ENCODE measurements around the gene MAP4K3.

Gene MAP4K3

DNA sequence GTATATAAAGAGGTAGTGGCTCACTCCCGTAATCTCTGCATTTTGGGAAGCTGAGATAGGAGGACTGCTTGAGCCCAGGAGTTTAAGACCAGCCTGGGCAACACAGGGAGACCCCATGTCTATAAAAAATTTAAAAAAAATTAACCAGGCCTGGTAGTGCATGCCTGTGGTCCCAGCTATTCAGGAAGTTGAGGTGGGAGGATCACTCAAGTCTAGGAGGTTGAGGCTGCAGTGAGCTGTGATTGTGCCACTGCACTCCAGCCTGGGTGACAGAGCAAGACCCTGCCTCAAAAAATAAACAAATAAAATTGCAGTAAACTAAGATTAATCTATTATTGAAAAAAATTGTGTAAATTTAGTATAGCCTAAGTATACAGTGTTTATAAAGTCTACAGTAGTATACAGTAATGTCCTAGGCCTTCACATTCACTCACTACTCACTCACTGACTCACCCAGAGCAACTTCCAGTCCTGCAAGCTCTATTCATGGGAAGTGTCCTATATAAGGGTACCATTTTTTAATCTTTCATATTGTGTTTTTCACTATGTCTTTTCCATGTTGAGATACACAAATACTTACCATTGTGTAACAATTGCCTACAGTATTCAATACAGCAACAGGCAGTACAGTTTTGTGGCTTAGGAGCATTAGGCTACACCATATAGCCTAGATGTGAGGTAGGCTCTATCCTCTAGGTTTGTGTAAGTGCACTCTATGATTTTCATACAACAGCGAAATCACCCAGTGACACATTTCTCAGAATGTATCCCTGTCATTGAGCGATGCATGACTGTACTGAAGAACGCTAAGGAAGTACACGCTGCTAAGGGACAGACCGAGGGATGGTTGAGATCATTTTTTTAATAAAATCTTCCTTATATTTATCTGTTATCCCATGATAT lies 10.4 kb upstream of the MAP4K3 start:
- no peak overlapping the region for H3K4me3 ChIP-seq (ENCODE audit: low read depth, low read length)
- TF ChIP-seq, protein P1, sequence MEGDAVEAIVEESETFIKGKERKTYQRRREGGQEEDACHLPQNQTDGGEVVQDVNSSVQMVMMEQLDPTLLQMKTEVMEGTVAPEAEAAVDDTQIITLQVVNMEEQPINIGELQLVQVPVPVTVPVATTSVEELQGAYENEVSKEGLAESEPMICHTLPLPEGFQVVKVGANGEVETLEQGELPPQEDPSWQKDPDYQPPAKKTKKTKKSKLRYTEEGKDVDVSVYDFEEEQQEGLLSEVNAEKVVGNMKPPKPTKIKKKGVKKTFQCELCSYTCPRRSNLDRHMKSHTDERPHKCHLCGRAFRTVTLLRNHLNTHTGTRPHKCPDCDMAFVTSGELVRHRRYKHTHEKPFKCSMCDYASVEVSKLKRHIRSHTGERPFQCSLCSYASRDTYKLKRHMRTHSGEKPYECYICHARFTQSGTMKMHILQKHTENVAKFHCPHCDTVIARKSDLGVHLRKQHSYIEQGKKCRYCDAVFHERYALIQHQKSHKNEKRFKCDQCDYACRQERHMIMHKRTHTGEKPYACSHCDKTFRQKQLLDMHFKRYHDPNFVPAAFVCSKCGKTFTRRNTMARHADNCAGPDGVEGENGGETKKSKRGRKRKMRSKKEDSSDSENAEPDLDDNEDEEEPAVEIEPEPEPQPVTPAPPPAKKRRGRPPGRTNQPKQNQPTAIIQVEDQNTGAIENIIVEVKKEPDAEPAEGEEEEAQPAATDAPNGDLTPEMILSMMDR (conservative IDR thresholded peaks at IDR 0.05; ENCODE audit: low read depth, low read length), result no peak
- DNase-seq (ENCODE audit: low read depth), result no peak

DNA sequence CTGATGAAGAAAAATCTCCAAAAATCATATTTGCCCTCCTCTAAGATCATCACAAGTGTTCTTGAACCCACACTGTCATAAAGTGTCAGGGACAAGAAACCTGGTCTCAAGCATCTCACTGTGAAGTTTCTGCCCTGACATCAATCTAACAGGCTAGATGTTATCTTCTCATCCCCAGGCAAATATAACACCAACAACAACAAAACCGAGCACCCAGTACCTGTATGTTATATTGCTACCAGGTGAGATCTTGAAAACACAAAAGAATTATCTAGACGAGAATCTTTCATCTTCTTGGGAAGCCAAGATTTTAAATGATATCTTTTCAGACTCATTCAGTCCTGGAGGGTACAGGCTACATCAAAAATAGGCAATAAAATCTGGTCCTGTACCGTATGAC lies 8.8 kb upstream of the MAP4K3 start:
- DNase-seq (ENCODE audit: low read depth), result no peak
- TF ChIP-seq, protein P1 (conservative IDR thresholded peaks at IDR 0.05; ENCODE audit: low read depth, low read length), result no peak
- no peak overlapping the region for H3K4me3 ChIP-seq (ENCODE audit: low read depth, low read length)

DNA sequence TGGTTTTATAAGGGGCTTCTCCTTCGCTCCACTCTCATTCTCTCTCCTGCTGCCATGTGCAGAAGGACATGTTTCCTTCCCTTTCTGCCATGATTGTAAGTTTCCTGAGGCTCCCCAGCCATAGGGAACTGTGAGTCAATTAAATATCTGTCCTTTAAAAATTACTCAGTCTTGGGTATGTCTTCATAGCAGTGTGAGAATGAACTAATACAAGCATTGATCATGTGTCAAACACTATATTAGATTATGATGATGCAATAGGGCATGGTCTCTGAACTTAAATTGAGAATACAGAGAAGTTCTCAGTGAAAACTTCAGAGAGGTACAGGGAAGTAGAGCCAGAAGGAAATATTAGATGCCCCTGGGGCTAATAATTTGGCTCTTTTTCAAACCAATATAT lies 5.9 kb upstream of the MAP4K3 start:
- H3K4me3 ChIP-seq (ENCODE audit: low read depth, low read length), result no peak overlapping the region
- DNase-seq (ENCODE audit: low read depth), result no peak
- TF ChIP-seq, protein P1 (conservative IDR thresholded peaks at IDR 0.05; ENCODE audit: low read depth, low read length), result no peak

DNA sequence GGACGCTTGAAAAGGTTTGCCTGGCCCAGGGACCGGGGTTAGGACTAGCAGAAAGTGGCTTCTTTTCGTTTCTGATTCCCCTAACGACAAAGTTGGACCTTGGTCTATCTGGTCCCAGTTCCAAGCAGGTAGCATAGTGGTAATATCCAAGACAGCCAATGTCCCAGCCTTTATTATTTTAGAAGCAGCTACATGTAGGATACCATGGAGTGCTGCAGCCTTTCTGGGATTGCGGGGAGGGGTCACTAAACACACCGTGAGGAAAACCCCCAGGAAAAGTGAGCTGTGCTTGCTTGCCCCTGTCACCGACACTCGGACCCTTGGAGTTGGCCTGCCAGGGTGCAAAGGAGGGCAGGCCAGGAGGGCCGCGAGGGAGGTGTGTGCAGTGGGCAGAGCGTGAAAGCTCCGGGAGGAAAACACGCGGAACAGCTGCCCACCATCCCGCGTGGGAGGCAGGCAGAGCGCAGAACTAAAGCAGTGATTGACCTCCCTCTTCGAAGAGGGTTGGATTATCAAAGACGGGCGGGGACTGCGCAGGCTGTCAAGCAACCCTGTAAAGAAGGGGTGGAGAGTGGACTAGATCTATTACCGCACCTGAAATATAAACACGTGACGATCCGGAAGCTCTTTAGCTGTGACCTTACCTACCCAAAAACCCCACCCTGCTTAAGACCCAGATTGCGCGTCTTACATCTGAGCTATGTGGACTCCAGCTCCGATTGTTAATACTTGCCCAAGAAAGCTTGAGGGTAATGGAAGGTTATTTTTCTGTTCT lies 624 bp upstream of the MAP4K3 start:
- H3K4me3 ChIP-seq (ENCODE audit: low read depth, low read length), result peak overlapping the region; percentile 84
- peak; percentile 44 for DNase-seq (ENCODE audit: low read depth)
- TF ChIP-seq, protein P1 (conservative IDR thresholded peaks at IDR 0.05; ENCODE audit: low read depth, low read length), result no peak

DNA sequence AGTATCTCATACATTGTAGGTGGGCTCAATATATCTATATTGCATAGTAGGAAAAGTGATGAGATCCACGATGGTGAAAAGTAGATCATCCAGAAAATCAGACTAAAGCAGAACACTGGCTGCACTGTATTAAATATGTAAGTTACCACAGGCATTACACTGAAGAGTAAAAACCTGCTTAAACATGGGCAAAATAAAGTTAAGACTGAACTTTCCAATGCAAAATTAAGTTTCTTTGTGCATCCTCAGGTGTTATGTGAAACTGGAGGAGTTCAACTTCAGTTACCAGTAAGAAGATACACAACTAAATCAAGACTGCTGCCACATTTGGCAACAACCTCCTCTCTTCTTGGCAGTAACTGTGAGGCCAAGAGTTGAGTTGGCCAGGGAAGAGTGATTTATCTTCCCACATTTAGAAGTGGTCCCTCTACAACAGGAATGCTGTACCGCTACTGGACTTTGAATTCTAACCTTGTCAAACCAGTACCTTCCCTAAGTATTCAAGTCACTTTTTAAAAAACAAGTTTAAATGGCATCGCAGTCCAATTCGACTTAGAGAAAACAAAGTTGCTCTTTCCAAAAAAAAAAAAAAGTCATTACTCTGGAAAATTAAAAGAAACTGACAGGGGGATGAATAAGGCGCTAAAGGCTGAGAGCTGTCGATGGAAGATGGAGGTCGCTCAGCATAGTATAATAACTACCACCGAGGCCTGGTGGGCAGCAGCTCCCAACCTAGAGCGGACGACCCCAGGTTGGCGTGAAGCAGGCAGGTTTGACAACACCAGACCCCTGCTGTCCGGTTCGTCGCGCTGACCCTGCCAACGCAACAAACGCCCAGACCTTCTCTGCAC lies 1.1 kb downstream of the MAP4K3 start:
- TF ChIP-seq, protein P1 (conservative IDR thresholded peaks at IDR 0.05; ENCODE audit: low read depth, low read length), result no peak
- peak; percentile 59 for DNase-seq (ENCODE audit: low read depth)
- H3K4me3 ChIP-seq (ENCODE audit: low read depth, low read length), result peak overlapping the region; percentile 84

DNA sequence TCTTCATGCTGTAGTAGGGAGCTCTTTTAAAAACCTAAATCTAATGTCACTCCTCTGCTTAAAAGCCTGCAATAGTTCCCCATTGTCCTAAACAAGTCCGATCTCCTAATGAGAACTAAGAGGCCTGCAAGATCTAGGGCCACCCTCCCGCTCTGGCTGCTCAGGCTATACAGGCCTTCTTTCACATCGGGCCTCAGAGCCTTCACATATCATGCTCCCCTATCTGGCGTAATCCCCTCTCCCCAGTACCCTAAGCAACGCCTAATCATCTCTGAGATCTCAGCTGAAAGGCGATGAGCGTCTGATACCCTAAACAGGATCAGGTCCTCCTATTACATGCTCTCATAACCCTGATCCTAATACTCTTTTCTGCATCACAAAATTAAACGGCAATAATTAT lies 1.9 kb downstream of the MAP4K3 start:
- peak; percentile 36 for DNase-seq (ENCODE audit: low read depth)
- H3K4me3 ChIP-seq (ENCODE audit: low read depth, low read length), result peak overlapping the region; percentile 84

More for the DNA sequence above, 1.9 kb downstream of the MAP4K3 start:
- TF ChIP-seq, protein P1 (conservative IDR thresholded peaks at IDR 0.05; ENCODE audit: low read depth, low read length), result no peak

Measured in choroid plexus epithelial cell (primary cell).